Stimulated activated memory B cell treated with anti-CD40 and anti-IgM and Interleukin-4, amounts not matched to agents 10 μg/mL and 1 μg/mL and 100 μg/mL, for 72 hours (primary cell): Measurements from ENCODE around the gene NYAP2.

Experiments
- ATAC-seq: fragments of 150-1000 bp; cut with Tn5 transposase; 2 replicates; pipeline ENCODE4 v1.10.0; 2021
- H3K27ac Mint-ChIP-seq: one replicate; pipeline ENCODE4 v1.8.0; 2022; ENCODE audit warnings: mild to moderate bottlenecking, mixed read lengths
- H3K27me3 Mint-ChIP-seq: one replicate; pipeline ENCODE4 v1.8.0; 2022; ENCODE audit warnings: mixed read lengths
- H3K36me3 Mint-ChIP-seq: one replicate; pipeline ENCODE4 v1.8.0; 2022; ENCODE audit warnings: mixed read lengths
- H3K4me1 Mint-ChIP-seq: one replicate; pipeline ENCODE4 v1.8.0; 2022; ENCODE audit warnings: mixed read lengths
- H3K4me3 Mint-ChIP-seq: one replicate; pipeline ENCODE4 v1.8.0; 2022; ENCODE audit warnings: mild to moderate bottlenecking, moderate library complexity, mixed read lengths
- H3K9me3 Mint-ChIP-seq: one replicate; pipeline ENCODE4 v1.8.0; 2022; ENCODE audit warnings: mixed read lengths

NYAP2 gene

DNA sequence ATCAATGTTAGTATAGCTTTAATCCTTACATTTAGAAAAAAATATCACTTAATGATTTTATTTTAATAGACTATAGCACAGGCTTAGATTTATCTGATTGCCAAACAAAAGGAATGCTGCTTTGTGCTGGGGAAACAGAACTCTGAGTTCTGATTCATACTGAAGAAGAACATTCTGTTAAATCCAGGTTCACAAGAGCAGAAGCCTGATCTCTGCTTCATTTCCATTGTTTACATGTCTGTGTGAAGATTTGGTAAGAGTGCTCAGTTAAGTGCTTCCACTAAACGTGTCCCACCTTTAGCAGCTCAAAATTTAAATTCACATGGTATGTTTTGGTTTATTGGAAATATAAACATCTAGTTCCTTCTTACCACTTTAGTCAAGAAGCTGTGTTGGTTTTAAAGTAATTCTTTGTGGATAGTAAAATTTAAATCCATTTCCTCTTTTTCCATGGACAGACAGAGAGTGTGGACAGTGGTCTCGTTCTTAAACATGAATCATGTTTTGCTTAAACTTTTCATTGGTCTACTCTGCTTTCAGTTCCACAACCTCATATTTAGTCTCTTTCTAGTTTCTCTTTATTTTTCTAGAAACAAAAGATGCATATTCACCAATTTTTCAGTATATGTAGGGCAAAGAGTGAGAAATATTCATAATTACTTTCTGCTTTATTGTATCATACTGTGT is 59.1 kb downstream of the NYAP2 start:
- Mint-ChIP-seq H3K4me3 (no peak overlapping the region), H3K36me3 (no peaks in the 10 kb centered on the region), H3K27me3 (no peaks in the 10 kb centered on the region), H3K27ac (no peak overlapping the region), H3K9me3 (no peaks in the 10 kb centered on the region), H3K4me1 (no peaks in the 10 kb centered on the region)
- ATAC-seq = no peak

DNA sequence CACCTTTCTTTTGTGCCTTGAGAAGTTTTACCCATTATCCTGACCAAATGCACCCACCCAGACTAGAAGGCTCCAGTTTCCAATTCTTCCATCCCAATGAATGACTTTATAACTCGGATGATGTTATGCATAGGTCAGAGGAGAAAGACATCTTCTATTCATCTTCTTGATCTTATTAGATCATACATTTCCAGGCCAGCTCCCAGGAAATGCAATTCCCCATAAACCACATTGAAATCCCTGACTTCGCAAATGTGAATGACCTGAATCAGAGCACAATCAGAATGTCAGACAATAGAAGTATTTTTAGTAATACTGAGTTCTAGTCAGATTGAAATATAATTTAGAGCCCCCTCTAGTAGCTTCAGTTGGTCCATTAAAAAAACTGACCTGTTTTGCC is 62.9 kb downstream of the NYAP2 start:
- no peak for ATAC-seq
- Mint-ChIP-seq H3K27ac (no peak overlapping the region), H3K27me3 (no peaks in the 10 kb centered on the region), H3K9me3 (no peaks in the 10 kb centered on the region), H3K4me1 (peaks cover 12% of the 10 kb centered on the region), H3K36me3 (no peaks in the 10 kb centered on the region), H3K4me3 (no peak overlapping the region)

DNA sequence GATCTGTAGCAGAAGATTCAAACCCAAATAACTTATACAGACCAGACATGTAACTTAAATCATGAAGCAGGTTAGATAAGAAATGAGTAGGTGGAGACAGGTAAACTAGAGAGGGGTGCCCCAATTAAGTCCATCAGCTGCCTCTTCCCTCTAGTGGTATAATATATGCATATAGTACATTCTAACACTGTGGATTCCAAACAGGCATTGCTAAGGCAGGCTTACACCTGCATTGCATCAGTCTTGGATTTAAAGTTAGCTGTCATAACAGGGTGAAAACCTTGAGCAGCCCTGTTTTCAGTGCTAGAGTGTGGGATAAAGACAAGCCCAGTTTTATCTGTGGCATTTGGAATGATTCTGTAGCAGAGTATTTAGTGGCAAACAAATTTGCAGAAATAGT is 63.4 kb downstream of the NYAP2 start:
- no peak for ATAC-seq
- no peaks in the 10 kb centered on the region for H3K9me3 Mint-ChIP-seq
- H3K27ac Mint-ChIP-seq = no peak overlapping the region
- H3K27me3 Mint-ChIP-seq = no peaks in the 10 kb centered on the region
- H3K4me3 Mint-ChIP-seq = no peak overlapping the region
- H3K4me1 Mint-ChIP-seq = peaks cover 12% of the 10 kb centered on the region
- H3K36me3 Mint-ChIP-seq = no peaks in the 10 kb centered on the region

DNA sequence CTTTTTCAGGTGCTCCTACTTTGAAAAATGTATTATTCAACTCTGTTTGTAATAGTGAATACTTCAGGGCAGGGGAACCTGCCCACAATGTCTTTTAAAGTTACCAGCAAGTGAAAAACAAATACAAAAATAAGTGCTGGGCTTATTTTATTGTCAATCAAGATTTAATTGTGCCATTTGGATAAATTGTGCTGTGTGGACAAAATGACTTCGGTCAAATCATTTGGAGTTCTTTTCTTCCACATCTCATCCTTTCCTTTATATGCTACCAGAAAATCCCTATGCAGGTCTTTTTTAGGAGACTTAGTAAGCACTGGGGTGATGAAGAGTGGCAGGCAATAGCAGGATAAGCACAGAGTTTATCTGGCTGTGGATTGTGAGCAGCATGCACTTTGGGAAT is 63.9 kb downstream of the NYAP2 start:
- Mint-ChIP-seq H3K36me3 (no peaks in the 10 kb centered on the region), H3K9me3 (no peaks in the 10 kb centered on the region), H3K4me1 (peaks cover 12% of the 10 kb centered on the region), H3K4me3 (no peak overlapping the region), H3K27me3 (no peaks in the 10 kb centered on the region), H3K27ac (no peak overlapping the region)
- ATAC-seq = no peak

DNA sequence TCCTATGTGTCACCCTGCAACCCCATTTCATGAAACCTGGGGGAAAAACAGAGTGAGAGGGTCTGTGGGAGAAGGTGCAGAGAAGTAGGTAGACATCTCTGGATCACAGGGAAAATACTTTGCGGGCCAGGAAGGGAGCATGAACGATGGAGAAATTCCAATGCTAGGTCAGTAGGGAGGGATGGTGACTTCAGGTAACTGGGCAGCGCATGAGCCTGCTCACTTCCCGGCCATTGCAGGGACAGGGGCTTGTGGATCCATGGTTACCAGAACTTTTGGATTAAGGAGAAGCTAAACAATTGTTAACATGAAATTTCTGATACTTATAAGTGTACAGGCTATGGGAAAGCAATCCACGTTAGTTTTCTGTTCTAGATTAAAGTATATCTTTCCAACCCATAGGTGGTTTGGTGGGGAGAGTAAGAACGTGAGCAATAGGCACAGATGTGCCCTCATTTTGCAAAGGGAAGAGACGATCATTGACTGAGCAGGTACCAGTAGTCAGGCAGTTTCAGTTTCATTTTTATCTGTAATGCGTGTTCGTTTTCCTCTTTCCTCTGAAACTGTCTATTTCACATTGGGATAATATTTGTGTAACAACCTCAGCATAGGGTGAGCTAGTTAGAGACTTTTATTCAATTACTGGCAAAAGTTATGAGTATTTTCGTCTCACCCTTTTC is 65.0 kb downstream of the NYAP2 start:
- Mint-ChIP-seq H3K9me3 (no peaks in the 10 kb centered on the region), H3K4me3 (peak overlapping the region; percentile 66), H3K4me1 (peaks cover 12% of the 10 kb centered on the region), H3K36me3 (no peaks in the 10 kb centered on the region), H3K27ac (peak overlapping the region; percentile 41), H3K27me3 (no peaks in the 10 kb centered on the region)
- ATAC-seq = peak; percentile 58

DNA sequence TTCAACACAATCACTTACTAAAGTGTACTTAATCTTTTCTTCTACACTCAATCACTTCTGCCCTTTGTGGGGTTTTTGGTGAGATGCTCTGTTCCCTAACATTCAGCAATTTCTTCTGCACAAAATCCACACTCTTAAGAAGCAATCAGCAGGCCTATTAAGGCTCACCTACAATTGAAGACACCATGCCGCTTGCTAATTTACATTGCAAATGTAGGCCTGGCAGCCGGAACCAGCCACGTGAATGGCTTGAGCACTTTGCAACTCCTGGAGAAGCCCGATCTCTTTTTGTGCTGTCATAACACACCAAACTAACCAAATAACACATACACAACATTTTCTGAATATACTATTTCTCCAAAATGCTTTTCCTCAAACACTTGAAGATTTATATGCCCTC is 66.3 kb downstream of the NYAP2 start:
- H3K27ac Mint-ChIP-seq = no peak overlapping the region
- no peak overlapping the region for H3K4me3 Mint-ChIP-seq
- peaks cover 12% of the 10 kb centered on the region for H3K4me1 Mint-ChIP-seq
- no peak for ATAC-seq
- no peaks in the 10 kb centered on the region for H3K9me3 Mint-ChIP-seq
- no peaks in the 10 kb centered on the region for H3K27me3 Mint-ChIP-seq
- no peaks in the 10 kb centered on the region for H3K36me3 Mint-ChIP-seq

DNA sequence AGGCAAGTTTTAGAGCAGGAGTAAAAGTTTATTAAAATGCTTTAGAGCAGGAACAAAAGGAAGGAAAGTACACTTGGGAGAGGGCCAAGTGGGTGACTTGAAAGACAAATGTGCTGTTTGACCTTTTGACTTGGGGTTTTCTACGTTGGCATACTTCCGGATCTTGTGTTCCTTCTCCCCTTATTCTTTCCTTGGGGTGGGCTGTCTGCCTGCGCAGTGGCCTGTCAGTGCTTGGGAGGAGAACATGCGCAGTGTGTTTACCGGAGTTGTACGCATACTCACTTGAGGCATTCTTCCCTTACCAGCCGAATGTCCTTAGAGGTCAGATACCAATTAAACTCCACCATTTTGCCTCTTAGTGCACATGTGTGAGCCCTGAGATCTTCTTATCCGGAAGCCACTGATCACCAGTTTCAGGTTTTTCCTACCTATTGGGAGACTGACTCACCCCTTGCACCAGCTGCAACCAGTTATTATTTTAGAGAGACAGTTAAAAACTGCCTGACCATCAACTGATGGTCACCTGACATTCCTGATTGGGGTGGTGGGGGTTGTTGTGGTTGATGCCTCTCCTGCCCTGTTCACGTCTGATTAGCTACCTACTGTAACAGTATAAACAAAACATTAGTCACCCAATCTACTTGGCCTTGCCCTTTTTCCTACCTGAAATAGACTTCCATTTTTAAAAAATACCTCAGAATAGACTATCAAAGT is 67.5 kb downstream of the NYAP2 start:
- H3K36me3 Mint-ChIP-seq = no peaks in the 10 kb centered on the region
- H3K4me3 Mint-ChIP-seq = no peak overlapping the region
- no peaks in the 10 kb centered on the region for H3K27me3 Mint-ChIP-seq
- no peak for ATAC-seq
- H3K4me1 Mint-ChIP-seq = peaks cover 12% of the 10 kb centered on the region
- no peak overlapping the region for H3K27ac Mint-ChIP-seq
- H3K9me3 Mint-ChIP-seq = no peaks in the 10 kb centered on the region

DNA sequence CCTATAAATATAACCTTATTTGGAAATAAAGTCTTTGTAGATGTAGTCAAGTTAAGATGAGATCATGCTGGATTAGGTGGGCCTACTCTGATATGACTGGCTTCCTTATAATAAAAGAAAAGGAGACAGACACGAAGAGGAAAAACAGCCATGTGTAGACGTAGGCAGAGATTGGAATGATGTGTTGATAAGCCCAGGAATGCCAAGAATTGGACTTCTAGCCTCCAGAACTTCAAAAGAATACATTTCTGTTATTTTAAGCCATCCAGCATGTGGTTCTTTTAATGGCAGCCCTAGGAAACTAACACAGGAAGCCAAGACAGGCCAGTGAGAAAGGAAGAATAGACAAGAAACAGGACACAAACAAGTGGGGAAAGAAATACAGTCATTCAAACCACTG is 68.6 kb downstream of the NYAP2 start:
- Mint-ChIP-seq H3K27me3 (no peaks in the 10 kb centered on the region), H3K9me3 (no peaks in the 10 kb centered on the region), H3K4me1 (peaks cover 12% of the 10 kb centered on the region), H3K4me3 (no peak overlapping the region), H3K27ac (no peak overlapping the region), H3K36me3 (no peaks in the 10 kb centered on the region)
- no peak for ATAC-seq

DNA sequence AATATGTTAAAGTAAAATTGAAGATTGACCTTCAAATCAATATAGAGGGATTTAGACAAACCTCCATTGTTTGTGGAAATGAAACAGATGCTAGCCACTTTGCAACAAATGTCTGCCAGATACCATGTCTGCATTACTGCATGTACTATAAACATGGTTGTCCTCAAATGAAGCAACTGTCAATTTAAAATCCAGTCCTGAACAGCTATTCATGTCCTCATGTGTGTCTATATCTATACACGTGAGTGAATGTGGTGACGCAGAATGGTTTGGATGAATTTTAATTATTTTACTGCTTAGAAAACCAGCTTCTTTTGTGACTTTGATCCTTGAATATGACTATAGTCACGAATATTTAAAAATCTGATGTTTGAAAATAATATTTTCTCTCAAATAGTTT is 71.5 kb downstream of the NYAP2 start:
- Mint-ChIP-seq H3K27me3 (no peaks in the 10 kb centered on the region), H3K4me3 (no peak overlapping the region), H3K9me3 (no peaks in the 10 kb centered on the region), H3K27ac (no peak overlapping the region), H3K4me1 (no peaks in the 10 kb centered on the region), H3K36me3 (no peaks in the 10 kb centered on the region)
- ATAC-seq = no peak

DNA sequence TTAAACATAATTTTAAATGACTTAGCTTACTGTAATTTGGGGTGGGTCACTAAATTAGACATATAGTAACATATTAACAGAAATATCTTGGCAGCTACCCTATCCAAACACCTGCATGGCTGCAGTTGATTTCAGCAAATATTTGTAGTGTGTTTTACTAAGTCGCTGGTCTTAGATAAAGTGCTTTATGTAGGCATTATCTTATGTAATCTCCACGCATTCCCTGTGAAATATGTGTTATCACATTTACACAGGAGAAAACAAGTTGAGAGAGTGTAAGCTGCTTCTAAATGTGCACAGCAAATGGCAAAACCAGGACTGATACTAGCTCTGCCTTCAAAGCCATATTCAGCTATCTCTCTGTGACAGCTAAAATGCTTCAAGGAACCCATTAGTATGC is 72.0 kb downstream of the NYAP2 start:
- Mint-ChIP-seq H3K27ac (no peak overlapping the region), H3K4me3 (no peak overlapping the region), H3K36me3 (no peaks in the 10 kb centered on the region), H3K4me1 (no peaks in the 10 kb centered on the region), H3K27me3 (no peaks in the 10 kb centered on the region), H3K9me3 (no peaks in the 10 kb centered on the region)
- no peak for ATAC-seq

DNA sequence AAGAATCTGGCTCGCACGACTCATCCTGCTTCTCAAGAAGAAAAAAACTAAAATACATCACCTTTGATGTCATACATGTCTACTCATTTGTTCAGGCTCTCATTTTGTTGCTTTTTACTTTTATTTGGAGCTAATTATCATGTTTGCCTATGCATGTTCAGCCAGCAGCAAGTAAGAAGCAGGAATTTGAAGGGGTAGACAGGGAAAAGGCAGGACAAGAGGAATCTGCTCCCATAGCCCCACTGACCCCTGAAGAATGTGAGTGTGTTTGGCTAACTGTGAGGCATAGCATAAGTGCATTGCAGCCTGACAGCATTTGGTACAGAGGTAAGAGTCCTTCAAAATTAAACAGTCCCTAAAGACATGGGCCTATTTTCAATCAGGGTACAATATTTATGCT is 72.7 kb downstream of the NYAP2 start:
- Mint-ChIP-seq H3K9me3 (no peaks in the 10 kb centered on the region), H3K4me1 (no peaks in the 10 kb centered on the region), H3K27me3 (peaks cover under 1% of the 10 kb centered on the region), H3K4me3 (no peak overlapping the region), H3K27ac (no peak overlapping the region), H3K36me3 (no peaks in the 10 kb centered on the region)
- no peak for ATAC-seq

DNA sequence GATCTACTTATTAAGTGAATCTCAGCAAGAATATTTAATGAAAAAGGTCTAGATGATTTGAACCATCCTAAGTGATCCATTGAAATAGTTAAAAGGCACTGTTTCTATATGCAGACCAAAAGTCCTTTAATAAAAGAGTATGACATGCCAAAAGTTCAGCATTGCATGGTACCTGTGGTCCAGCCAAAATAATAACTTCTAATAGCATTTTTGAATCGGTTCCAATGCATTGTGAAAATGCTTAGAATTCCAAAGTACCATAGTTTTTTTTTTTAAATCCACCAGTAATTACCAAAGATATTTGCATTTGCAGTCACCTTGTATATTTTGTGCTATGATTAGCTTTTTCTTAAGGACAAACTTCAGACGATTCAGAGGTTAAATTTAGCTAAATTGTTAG is 79.9 kb downstream of the NYAP2 start:
- no peaks in the 10 kb centered on the region for H3K4me1 Mint-ChIP-seq
- no peak overlapping the region for H3K4me3 Mint-ChIP-seq
- no peaks in the 10 kb centered on the region for H3K36me3 Mint-ChIP-seq
- H3K27me3 Mint-ChIP-seq = peaks cover 15% of the 10 kb centered on the region
- no peak overlapping the region for H3K27ac Mint-ChIP-seq
- no peaks in the 10 kb centered on the region for H3K9me3 Mint-ChIP-seq
- ATAC-seq = no peak

DNA sequence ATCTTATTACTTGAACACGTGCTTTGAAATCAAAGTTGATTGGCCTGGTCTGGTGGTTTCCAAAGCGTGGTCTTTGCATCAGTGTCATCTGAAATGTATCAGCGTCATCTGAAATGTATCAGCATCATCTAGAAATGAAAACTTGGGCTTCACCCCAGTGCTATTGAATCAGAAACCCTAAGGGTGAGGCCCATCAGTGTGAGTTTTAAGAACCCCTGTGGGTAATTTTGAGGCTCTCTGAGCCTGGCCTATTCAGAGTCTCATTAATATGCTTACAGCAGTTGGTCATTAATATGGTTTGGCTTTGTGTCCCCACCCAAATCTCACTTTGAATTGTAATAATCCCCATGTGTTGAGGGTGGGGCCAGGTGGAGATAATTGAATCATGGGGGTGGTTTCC is 85.2 kb downstream of the NYAP2 start:
- H3K4me1 Mint-ChIP-seq = no peaks in the 10 kb centered on the region
- ATAC-seq = no peak
- H3K36me3 Mint-ChIP-seq = no peaks in the 10 kb centered on the region
- H3K9me3 Mint-ChIP-seq = peaks cover 5% of the 10 kb centered on the region
- H3K27me3 Mint-ChIP-seq = no peaks in the 10 kb centered on the region
- no peak overlapping the region for H3K4me3 Mint-ChIP-seq
- H3K27ac Mint-ChIP-seq = no peak overlapping the region

DNA sequence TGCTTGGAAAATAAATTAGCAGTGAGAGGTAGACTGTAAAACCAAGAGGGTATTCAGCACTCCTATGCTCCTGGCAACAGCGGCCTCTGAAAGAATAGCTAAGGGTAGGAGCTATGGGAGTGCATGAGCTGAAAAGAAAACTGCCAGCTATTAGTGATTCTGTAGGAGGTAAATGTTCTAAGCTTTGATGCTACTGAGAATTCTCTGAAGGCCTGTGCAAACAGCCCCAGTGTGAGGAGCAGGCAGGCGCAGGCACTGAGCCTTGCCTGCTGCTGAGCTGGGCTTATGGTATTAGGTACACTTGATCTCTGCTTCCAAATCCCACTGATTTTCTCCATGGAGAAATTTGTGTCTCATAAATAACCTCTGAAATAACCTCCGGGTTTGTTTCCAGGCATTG is 86.7 kb downstream of the NYAP2 start:
- no peaks in the 10 kb centered on the region for H3K36me3 Mint-ChIP-seq
- peaks cover 5% of the 10 kb centered on the region for H3K9me3 Mint-ChIP-seq
- H3K27me3 Mint-ChIP-seq = no peaks in the 10 kb centered on the region
- H3K27ac Mint-ChIP-seq = no peak overlapping the region
- no peak for ATAC-seq
- H3K4me1 Mint-ChIP-seq = no peaks in the 10 kb centered on the region
- no peak overlapping the region for H3K4me3 Mint-ChIP-seq

DNA sequence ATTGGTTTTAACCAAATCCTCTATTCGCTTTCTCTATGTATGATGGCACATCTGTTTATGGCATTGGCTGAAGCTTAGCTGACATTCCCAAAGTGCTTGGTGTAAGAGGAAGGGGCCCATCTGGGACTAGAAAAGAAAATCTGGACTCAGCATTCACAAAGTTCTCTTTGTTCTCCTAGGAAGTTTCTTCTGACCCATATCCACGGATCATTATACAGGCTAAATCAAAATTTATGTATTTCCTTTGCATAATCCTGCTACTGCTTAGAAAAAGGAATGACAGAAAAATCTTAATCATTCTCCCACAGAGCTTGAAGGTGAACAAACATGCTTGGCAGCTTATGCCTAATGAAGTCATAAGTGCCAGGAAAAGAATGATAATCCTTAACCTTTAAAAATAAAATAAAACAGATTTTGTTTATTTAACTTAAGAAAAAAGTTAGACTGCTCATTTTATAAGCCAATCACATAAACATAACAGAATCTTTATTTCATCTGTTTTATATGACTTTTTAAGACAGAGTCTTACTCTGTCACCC is 88.4 kb downstream of the NYAP2 start:
- no peaks in the 10 kb centered on the region for H3K27me3 Mint-ChIP-seq
- H3K27ac Mint-ChIP-seq = no peak overlapping the region
- no peaks in the 10 kb centered on the region for H3K36me3 Mint-ChIP-seq
- no peak overlapping the region for H3K4me3 Mint-ChIP-seq
- no peaks in the 10 kb centered on the region for H3K4me1 Mint-ChIP-seq
- no peak for ATAC-seq
- peaks cover 5% of the 10 kb centered on the region for H3K9me3 Mint-ChIP-seq

DNA sequence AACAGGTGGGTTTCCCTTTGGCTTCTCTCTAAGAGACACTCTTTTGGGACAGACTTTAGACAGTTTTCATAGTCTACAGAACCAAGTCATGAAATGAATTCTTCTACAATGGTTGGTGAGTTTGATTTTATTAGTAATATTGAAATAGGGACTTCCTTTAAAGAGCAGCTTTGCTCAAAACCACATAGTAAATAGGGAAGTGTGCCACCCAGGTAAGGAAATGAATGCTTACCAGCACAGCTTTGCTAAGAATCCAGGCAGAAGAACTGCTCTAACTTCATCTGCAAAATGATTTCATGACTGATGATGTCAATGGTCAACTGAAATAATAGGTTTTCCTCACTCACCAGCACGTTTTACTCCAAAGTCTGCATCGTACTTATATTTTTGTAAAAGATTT is 89.2 kb downstream of the NYAP2 start:
- Mint-ChIP-seq H3K4me1 (no peaks in the 10 kb centered on the region), H3K27me3 (no peaks in the 10 kb centered on the region), H3K4me3 (no peak overlapping the region), H3K9me3 (peaks cover 5% of the 10 kb centered on the region), H3K27ac (no peak overlapping the region), H3K36me3 (no peaks in the 10 kb centered on the region)
- peak; percentile 86 for ATAC-seq
